Stimulated activated CD4-positive, alpha-beta T cell treated with anti-CD3 and anti-CD28 coated beads, Interleukin-2, amount 100 ng/mL, for 48 hours (primary cell): ENCODE results near the gene CCDC180.
"Not testable (repeated sequence)": the region's sequence is repeated elsewhere in the genome, so short reads cannot be mapped to it uniquely, and the experiment has no call there.

ENCODE experiments used
- DNase-seq, 2 donors: peaks; one replicate each; pipeline ENCODE4 v3.0.0-alpha.2; 2020

The CCDC180 gene

DNA sequence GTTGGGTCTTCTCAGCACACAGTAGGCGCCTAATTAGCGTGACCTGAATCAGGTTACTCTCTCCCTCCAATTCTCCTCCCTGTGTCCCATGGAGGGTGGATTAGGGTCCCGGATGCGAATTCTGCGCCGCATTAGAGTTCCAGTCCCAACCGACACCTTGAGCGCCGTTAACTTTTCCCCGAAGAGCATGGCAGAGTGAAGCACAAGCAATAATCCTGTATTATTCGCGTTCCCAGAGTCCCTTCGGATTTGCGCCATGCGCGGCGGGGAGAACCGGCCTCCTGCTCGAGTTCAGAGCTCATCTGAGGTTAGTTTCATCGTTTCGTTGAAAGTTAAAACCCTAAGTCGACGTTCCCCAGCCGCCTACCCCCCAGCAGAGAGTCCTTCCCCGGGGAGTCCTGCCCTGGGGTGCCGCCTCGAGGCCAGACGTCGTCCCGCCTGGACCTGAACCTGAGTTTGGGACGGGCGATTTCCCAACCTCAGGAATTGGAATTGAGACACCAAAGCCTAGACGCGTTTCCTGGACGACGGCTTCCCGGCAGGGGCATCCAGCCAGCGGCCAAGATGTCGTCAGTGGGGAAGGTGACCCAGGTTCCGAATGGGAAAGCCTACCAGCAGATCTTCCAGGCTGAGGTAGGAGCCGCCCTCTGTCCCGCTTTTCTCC lies at the start of gene CCDC180:
Gene CCDC180, plus strand, starts transcription at position 160 of the 664 bp plus-strand sequence. Its CDS starts 405 bp downstream, at position 565.
- no peak for DNase-seq

GRCh38 chr9:97259834-97260514 lies 47.5 kb upstream of the CCDC180 start:
- not testable (repeated sequence) for DNase-seq

- DNase-seq: no peak
These were observed 36.2 kb upstream of the CCDC180 start for GRCh38 chr9:97271292-97271691.

DNA sequence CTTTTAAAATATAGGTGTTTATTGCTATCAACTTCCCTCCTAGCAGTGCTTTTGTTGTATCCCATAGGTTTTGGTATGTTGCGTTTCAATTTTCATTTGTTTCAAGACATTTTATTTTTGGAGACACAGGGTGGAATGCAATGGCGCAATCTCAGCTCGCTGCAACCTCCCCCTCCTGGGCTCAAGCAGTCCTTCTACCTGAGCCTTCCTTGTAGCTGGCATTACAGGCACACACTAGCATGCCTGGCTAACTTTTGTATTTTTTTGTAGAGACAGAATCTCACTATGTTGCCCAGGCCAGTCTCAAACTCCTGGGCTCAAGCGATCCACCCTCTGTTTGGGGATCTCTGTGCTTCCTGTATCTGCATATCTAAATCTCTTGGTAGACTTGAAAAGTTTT lies 35.4 kb upstream of the CCDC180 start:
- no peak for DNase-seq

- no peak for DNase-seq
These were observed 31.1 kb upstream of the CCDC180 start for GRCh38 chr9:97276310-97276852.

DNA sequence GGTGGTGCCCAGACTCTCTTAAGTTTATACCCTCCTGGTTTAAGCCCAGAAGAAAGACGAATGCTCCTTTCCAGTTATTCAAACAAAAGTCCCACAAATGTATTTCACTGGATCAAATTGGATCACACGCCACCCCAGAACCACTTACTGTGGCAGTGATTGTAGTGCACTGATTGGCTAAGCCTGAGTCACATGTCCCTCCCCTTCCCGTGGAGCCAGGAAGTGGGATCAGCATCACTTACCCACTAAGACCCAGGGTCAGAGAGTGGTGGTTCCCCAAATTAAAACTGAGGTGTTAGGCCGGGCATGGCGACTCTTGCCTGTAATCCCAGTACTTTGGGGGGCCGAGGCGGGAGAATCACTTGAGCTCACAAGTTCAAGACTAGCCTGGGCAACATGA lies 29.5 kb upstream of the CCDC180 start:
- DNase-seq: no peak

DNA sequence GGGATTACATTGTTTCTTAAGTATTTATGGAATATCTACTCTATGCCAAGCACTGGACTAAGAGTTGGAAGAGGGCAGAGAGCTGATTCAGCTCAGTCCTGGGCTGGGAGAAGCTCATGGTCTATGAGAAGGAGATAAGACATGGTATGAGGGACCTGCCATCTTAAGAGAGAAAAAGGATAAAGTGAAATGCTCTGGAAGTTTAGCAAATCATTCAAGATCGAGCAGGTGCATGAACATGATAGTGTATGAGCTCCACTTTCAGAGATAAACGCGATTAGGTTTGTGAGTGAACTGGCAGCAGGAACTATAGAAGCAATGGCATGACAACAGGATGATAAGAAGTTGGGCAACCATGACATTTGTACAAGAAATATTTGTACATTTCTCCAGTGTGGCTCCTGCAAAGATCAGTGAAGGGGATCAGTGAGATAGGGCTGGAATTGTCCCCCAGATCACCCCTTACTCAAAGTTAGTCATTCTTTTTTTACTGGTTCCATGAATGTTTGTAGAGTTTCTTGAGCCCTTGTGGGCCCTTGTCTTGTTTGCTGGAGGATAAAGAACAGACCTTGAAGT lies 26.6 kb upstream of the CCDC180 start:
- no peak for DNase-seq

- no peak for DNase-seq
These were observed 23.7 kb upstream of the CCDC180 start for GRCh38 chr9:97283768-97284167.

DNA sequence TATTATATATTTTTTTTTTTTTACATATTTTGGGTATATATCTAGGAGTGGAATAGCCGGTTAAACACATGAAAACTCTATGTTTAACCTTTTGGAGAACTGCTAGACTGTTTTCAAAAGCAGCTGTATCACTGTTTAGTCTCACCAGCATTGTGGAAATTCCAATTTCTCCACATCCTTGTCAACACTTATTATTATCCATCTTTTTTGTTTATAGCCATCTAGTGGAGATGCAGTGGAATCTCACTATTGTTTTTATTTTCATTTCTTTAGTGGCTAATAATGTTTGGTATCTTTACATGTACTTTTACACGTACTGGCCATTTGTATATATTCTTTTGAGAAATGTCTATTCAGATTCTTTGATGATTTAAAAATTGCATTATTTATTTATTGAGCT lies 22.7 kb upstream of the CCDC180 start:
- DNase-seq: no peak

DNA sequence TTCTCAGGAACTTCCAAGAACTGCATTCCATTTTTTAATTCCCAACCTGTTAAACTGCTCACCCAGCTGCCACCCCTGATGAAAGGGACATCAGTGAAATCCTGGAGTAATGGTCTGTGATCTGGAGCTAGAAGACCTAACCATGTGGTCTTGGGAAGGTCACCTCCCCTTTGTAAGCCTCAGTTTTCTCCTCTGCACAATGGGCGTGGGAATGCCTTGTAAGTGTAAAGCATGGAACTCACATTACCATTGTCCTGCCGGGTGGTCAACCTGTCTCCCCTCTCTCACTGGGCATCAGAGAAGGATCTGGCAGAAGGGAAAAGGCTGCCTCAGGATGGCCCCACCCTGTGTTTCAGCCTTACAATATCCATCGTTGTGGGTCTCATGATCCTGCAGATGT lies 15.3 kb upstream of the CCDC180 start:
- no peak for DNase-seq

DNA sequence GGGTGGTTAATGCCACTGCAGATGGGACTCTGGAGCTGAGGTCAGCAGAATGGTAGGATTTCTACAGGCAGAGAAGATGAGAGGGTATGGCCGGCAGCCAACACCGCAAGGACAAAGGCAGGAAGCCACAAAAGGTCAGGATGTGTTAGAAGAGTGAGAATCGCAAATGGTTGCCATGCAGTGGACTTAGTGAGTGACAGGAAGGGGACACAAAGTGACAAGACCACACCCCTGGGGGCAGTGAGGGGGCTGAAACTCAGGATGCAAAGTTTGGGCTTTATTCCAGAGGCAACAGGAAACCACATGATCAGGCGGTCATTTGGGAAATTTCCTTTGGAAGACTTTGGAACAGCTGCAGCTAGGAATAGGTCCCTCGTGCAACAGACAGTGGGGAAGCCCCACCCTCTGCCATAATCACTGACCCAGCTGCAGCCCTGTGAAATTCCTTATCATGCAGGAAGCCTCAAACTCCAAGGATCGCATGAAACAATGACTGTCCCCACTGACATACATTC lies 14.2 kb upstream of the CCDC180 start:
- DNase-seq: no peak

- no peak for DNase-seq
These were observed 13.6 kb upstream of the CCDC180 start for GRCh38 chr9:97293818-97294217.

DNA sequence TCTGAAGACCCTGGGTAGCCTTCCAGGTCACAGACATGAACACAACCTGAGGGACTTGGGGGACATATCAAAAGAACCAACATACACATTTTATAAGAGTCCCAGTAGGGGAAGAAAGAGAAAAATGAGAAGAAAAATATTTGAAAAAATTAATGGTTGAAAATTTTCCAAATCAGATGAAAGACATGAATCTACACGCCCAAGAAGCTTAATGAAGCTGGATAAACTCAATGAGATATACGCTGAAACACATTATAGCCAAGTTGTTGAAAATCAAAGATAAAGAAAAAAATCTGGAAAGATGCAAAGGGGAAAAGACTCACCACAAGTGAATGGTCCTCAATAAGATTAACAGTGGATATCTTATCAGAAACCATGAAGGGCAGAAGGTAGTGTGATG lies 9.6 kb upstream of the CCDC180 start:
- no peak for DNase-seq

DNA sequence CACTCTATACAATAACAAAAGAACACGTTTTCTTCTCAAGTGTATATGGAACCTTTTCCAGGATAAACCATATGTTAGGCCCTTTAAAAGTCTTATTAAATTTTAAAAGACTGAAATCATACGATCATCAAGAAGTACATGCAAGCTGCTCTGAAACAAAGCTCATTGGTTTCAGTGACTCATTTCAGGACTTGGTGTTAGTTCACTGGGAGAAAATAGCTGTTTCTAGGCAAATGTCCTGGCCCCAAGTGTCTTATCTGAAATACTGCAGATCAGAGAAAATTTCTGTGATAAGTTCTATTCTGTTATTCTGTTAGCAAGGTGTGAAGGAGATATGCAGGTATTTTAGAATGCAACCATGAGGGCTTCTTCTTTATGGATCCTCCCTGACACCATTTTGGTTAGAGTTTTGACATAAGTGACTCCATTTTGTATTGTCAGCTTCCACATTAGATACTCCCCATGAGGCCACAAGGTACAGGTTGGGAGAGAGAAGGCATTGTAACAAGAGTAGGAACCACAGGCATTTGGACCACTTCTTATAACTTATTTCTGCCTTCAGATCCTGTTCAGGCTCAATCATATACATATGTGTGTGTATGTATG lies 7.5 kb upstream of the CCDC180 start:
- DNase-seq: no peak

GRCh38 chr9:97300586-97300985 lies 6.9 kb upstream of the CCDC180 start:
- no peak for DNase-seq

GRCh38 chr9:97301974-97302373 lies 5.5 kb upstream of the CCDC180 start:
- DNase-seq: no peak

GRCh38 chr9:97304586-97304985 lies 2.9 kb upstream of the CCDC180 start:
- DNase-seq: no peak

GRCh38 chr9:97305501-97306298 lies 1.8 kb upstream of the CCDC180 start:
- DNase-seq: no peak

GRCh38 chr9:97307091-97307490 lies 368 bp upstream of the CCDC180 start:
- peak; percentile 1 to 7 for DNase-seq

DNA sequence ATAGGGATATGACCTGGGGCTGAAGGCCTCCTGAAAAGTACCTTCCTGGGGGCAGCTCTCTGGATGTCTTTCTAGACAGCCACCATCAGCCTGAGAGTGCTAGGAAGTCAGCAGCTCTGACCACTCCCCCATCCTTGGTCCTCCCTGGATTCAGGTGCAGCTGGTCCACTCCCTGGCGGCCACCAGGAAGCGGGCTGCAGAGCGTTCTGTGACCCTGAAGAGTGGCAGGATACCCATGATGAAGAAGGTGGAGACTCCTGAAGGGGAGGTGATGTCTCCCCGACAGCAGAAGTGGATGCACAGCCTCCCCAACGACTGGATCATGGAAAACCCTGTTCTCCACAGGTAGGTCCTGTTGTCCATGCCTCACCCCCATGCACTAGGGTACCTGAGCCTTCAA lies 1.8 kb downstream of the CCDC180 start:
- DNase-seq: no peak

- no peak for DNase-seq
These were observed 2.6 kb downstream of the CCDC180 start for GRCh38 chr9:97310023-97310422.

- DNase-seq: no peak
These were observed 3.4 kb downstream of the CCDC180 start for GRCh38 chr9:97310896-97311295.
